Hepatocyte (in vitro differentiated cells): Measurements from ENCODE around the gene IDI1.

ENCODE experiments used
- CTCF ChIP-seq: fragments of 200-600 bp; sonication (generic); IDR thresholded peaks from 2 replicates; pipeline ENCODE4 v1.5.1; 2016; ENCODE audit warnings: antibody characterized with exemption, mild to moderate bottlenecking; ENCODE audit not compliant: poor library complexity
- EZH2 ChIP-seq: fragments of 200-600 bp; sonication (generic); IDR thresholded peaks from 2 replicates; pipeline ENCODE4 v1.6.1; 2016; ENCODE audit warnings: antibody characterized with exemption, mild to moderate bottlenecking, borderline replicate concordance

- TF ChIP-seq CTCF (no peak), EZH2 (no peak)
These were observed 3.5 kb downstream of the IDI1 start for GRCh38 chr10:1045415-1045814.
